HepG2 (cell line): ENCODE results near the gene UBXN1. TPM values are rescaled to one million over a fixed set of nuclear protein-coding genes. Genes with fewer than 3 reads are reported as not detected.

ENCODE experiments used
- ATAC-seq: fragments of 200-7000 bp; cut with Tn5 transposase; 3 replicates; pipeline ENCODE4 v1.9.1; 2020; ENCODE audit warnings: mild to moderate bottlenecking, moderate library complexity
- BruUV-seq: library from RNA; stranded (reverse); fragments of 400-500 nt; replicated peaks from 2 replicates; lab custom pipeline; 2021; lab: Mats Ljungman, UMichigan
- CTCF ChIA-PET: fragments of 300-600 bp; formaldehyde crosslinking; extraction: SDS; loops from one replicate; lab custom pipeline; 2021; ENCODE audit warnings: low total read pairs, inconsistent platforms, low intra/inter-chr PET ratio; lab: Yijun Ruan, JAX
- POLR2A ChIA-PET: fragments of 350-600 bp; sonication (Branson Sonifier 250); formaldehyde crosslinking; loops from one replicate; lab custom pipeline; 2020; ENCODE audit warnings: antibody characterized with exemption, inconsistent platforms; lab: Yijun Ruan, JAX
- DNase-seq: peaks from one replicate; pipeline ENCODE4 v3.0.0-alpha.2; 2015; ENCODE audit warnings: low spot score
- FAIRE-seq: peaks from 3 replicates; lab custom pipeline; 2011; peaks lifted over from hg19 to GRCh38; lab: Jason Lieb, UNC
- H2AFZ ChIP-seq: one replicate; pipeline ENCODE4 v1.6.1; 2011; ENCODE audit warnings: low read length, inconsistent platforms
- H3K27ac ChIP-seq: fragments of 300-600 bp; 3 replicates; pipeline ENCODE4 v1.8.0; 2011; ENCODE audit warnings: mixed run types, mild to moderate bottlenecking, mixed read lengths, low read length, inconsistent platforms; ENCODE audit not compliant: insufficient read depth; ENCODE audit errors: extremely low read length
- H3K27me3 ChIP-seq, 2 experiments: fragments of 200-600 bp in 1 of 2; 2 replicates in 1 of 2; 3 replicates in 1 of 2; pipeline versions ENCODE4 v1.6.0 to v1.8.0; 2011; ENCODE audit warnings: low read length in 2 of 2, mild to moderate bottlenecking in 2 of 2, moderate library complexity in 2 of 2, inconsistent platforms in 1 of 2; ENCODE audit not compliant: insufficient read depth in 2 of 2, control insufficient read depth in 1 of 2
- H3K36me3 ChIP-seq, 2 experiments: fragments of 200-600 bp in 1 of 2; replicated peaks in 1 of 2; 2 replicates in 1 of 2; 3 replicates in 1 of 2; pipeline versions ENCODE4 v1.5.1 to v1.8.0; 2011; ENCODE audit warnings: low read length in 2 of 2, inconsistent platforms in 1 of 2; ENCODE audit not compliant: insufficient read depth in 2 of 2, control insufficient read depth in 1 of 2
- H3K4me1 ChIP-seq: 2 replicates; pipeline ENCODE4 v1.5.1; 2012; ENCODE audit warnings: low read length, inconsistent platforms; ENCODE audit not compliant: insufficient read depth
- H3K4me2 ChIP-seq: 2 replicates; pipeline ENCODE4 v1.6.0; 2011; ENCODE audit warnings: low read depth, low read length, inconsistent platforms
- H3K4me3 ChIP-seq, 3 experiments: fragments of 200-600 bp in 1 of 3; sonication (generic), shearing (Covaris generic) in 1 of 3; replicated peaks in 1 of 3; 2 replicates each; pipeline ENCODE4 v1.5.1; 2011 to 2016; ENCODE audit warnings: low read length in 3 of 3, inconsistent platforms in 2 of 3, low read depth in 2 of 3, mild to moderate bottlenecking in 2 of 3, control low read depth in 1 of 3, mixed read lengths in 1 of 3; ENCODE audit not compliant: insufficient read depth in 1 of 3
- H3K79me2 ChIP-seq: one replicate; pipeline ENCODE4 v1.6.1; 2011; ENCODE audit warnings: low read length, inconsistent platforms; ENCODE audit not compliant: insufficient read depth
- H3K9ac ChIP-seq: 2 replicates; pipeline ENCODE4 v1.6.0; 2011; ENCODE audit warnings: mild to moderate bottlenecking, low read depth, low read length, inconsistent platforms; ENCODE audit not compliant: insufficient read depth
- H3K9me3 ChIP-seq: 2 replicates; pipeline ENCODE4 v1.5.1; 2012; ENCODE audit warnings: mild to moderate bottlenecking, low read length
- H4K20me1 ChIP-seq: 2 replicates; pipeline ENCODE4 v1.6.0; 2011; ENCODE audit warnings: inconsistent platforms, mild to moderate bottlenecking, low read length, moderate library complexity; ENCODE audit not compliant: insufficient read depth
- CTCF ChIP-seq: sonication (generic); formaldehyde crosslinking; IDR thresholded peaks from 2 replicates; pipeline ENCODE4 v1.5.0; 2020; ENCODE audit warnings: mild to moderate bottlenecking, missing genetic modification reagents, moderate library complexity
- NCOA5 ChIP-seq: sonication (generic); formaldehyde crosslinking; IDR thresholded peaks from 2 replicates; pipeline ENCODE4 v1.4.0; 2020; ENCODE audit warnings: missing genetic modification reagents
- NFRKB ChIP-seq: fragments of 450-650 bp; IDR thresholded peaks from 2 replicates; pipeline ENCODE4 v1.6.1; 2017
- PHF20 ChIP-seq: sonication (generic); formaldehyde crosslinking; IDR thresholded peaks from 2 replicates; pipeline ENCODE4 v1.5.0; 2020; ENCODE audit warnings: mild to moderate bottlenecking, missing genetic modification reagents
- TCF12 ChIP-seq, 2 experiments: fragments of 450-650 bp in 1 of 2; sonication (generic) in 1 of 2; formaldehyde crosslinking in 1 of 2; IDR thresholded peaks; 2 replicates each; pipeline versions ENCODE4 v1.6.1 to v1.8.0; 2017 to 2022; ENCODE audit warnings: antibody characterized with exemption in 1 of 2, mild to moderate bottlenecking in 1 of 2, missing genetic modification reagents in 1 of 2, moderate library complexity in 1 of 2
- TERF1 ChIP-seq: sonication (generic); formaldehyde crosslinking; IDR thresholded peaks from 2 replicates; pipeline ENCODE4 v1.8.0; 2022; ENCODE audit warnings: mild to moderate bottlenecking, missing genetic modification reagents, moderate library complexity
- ZKSCAN8 ChIP-seq: IDR thresholded peaks from 2 replicates; pipeline ENCODE4 v1.6.1; 2016; ENCODE audit warnings: borderline replicate concordance, missing genetic modification reagents, missing compliant biosample characterization
- ZNF232 ChIP-seq: sonication (generic); formaldehyde crosslinking; IDR thresholded peaks from 2 replicates; pipeline ENCODE4 v1.4.0; 2020; ENCODE audit warnings: missing genetic modification reagents, borderline replicate concordance
- WGBS: methylation state at CpG from one replicate; pipeline ENCODE4 v1.1.6; 2017; ENCODE audit warnings: low lambda C conversion rate; 5-methylcytosine and 5-hydroxymethylcytosine counted together
- in situ Hi-C: cut with HindIII; loops from 2 replicates; pipeline ENCODE4 v1.10.0; 2017; ENCODE audit warnings: low pct_unique_long_range_greater_than_20kb; ENCODE audit not compliant: extremely low pct_ligation_motif_present
- intact Hi-C: fragments of 100-400 bp; cut with micrococcal nuclease; formaldehyde crosslinking; loops from one replicate; pipeline ENCODE4 v1.10.0; 2022; ENCODE audit not compliant: unreplicated experiment
- polyA plus RNA-seq, 8 experiments: library from polyadenylated mRNA; depleted of rRNA in 3 of 8; stranded (reverse) in 7 of 8; unstranded in 1 of 8; fragments of >200 nt; fragmentation: Illumina TruSeq in 4 of 8; extraction: Trizol in 4 of 8; gene quantifications; 2 replicates each; pipeline versions ENCODE4 v1.2.1 to v1.2.3, GENCODE V29; 2011 to 2016; ENCODE audit warnings: low read depth in 4 of 8, missing spikeins in 1 of 8, mixed read lengths in 1 of 8; ENCODE audit not compliant: insufficient read depth in 1 of 8
- total RNA-seq, 5 experiments: library from RNA; depleted of rRNA; stranded (reverse); fragments of >200 nt; fragmentation: Illumina TruSeq; extraction: Trizol; gene quantifications; 2 replicates each; pipeline ENCODE4 v1.2.3, GENCODE V29; 2016; ENCODE audit warnings: low read depth in 1 of 5
- TF ChIP-seq, protein P1 (sequence below): sonication (generic); formaldehyde crosslinking; conservative IDR thresholded peaks from 2 replicates; pipeline ENCODE4 v1.4.0; 2020; ENCODE audit warnings: missing genetic modification reagents
- TF ChIP-seq, protein P2 (sequence below): IDR thresholded peaks from 2 replicates; pipeline ENCODE4 v1.6.1; 2016; ENCODE audit warnings: low read depth, missing genetic modification reagents, missing compliant biosample characterization
- TF ChIP-seq, protein P3 (sequence below): IDR thresholded peaks from 2 replicates; pipeline ENCODE4 v1.6.1; 2016

The UBXN1 gene
- total and polyA plus RNA-seq, 2 of the 13 experiments (the other 11 are each of a cell fraction or from before 2014, with no cell fraction given), result 47.5 to 52.4 TPM

DNA sequence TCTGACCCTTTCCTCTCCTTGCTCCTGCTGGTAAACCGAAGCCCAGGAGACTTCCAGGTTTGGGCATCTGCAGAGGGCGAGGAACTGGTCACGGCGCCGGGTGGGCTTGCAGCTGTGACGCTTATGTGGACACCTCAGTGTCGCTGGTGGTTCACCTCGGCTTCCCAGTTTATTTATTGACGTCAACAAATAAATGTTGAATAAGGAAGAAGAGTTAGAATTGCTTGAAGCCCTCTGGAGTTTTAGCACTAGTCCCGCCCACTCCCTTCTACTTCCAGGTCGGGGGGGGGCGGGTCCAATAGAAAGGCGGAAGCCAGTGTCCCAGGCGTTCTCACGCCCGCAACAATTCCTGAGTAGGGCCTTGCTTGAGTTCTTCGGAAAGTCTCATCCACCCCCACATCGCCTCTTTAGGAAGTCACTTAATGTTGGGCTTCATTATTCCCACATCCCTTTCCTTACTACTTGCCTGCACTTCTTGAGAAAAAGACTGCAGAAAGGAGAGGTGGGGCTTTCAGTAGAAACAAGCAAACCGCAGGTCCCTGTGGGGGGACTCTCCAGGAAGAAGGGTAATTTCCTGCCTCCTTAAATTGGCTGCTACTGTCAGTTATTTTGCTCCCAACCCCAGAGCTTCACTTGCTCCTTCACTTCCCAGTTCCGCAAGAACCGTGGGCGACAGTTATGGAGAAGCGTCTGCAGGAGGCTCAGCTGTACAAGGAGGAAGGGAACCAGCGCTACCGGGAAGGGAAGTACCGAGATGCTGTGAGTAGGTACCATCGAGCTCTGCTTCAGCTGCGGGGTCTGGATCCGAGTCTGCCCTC lies 49.5 kb upstream of the UBXN1 start, which contains the start of gene TTC9C:
TTC9C (plus strand) TSS at position 316 of the 818 bp plus-strand sequence; CDS start at position 679, 363 bp downstream.
- in situ Hi-C loops, result no loop called here
- BruUV-seq, result TSS peak; percentile 81
- Histone ChIP-seq H3K9ac (peak within 1 kb of the TSS; percentile 95), H3K79me2 (peaks cover 58% of the 10 kb centered on the region), H3K4me1 (peaks cover 34% of the 10 kb centered on the region), H4K20me1 (peaks cover 30% of the 10 kb centered on the region), H3K9me3 (no peaks in the 10 kb centered on the region), H3K4me3 (peak within 1 kb of the TSS; percentile 91 to 100 (median 94)), H3K4me2 (peak within 1 kb of the TSS; percentile 91), H3K27ac (peak within 1 kb of the TSS; percentile 99), H3K36me3 (peaks cover 1 to 18% of the 10 kb centered on the region in 2 experiments; a peak in 4 of 5 replicates), H2AFZ (peak within 1 kb of the TSS; percentile 76), H3K27me3 (peaks cover 0 to 3% of the 10 kb centered on the region in 2 experiments; a peak in 1 of 5 replicates)
- intact Hi-C loops, result loop anchor here (1.0 to 5.0 kb wide), 3 partner anchors 41 to 114 kb away; partner anchors contain the start of gene TMEM179B
- FAIRE-seq, result no peak
- ChIA-PET CTCF (interaction anchor here (0.5 kb wide), 1 partner anchor 106 kb away, joined by 4 read pairs; no protein-coding TSS in a partner anchor), POLR2A (interaction anchor here (0.9 to 5.7 kb wide), 32 partner anchors 19 to 185 kb away, joined by 3 to 129 read pairs (median 10); partner anchors contain the start of genes AHNAK, B3GAT3, BSCL2 and C11orf98)
- ATAC-seq, result peak; percentile 74
- DNase-seq, result peak; percentile 80
- WGBS, result under 1% methylated on average over 26 of the region's 29 CpGs
- no peak for TF ChIP-seq NCOA5
- TF ChIP-seq, protein P1, sequence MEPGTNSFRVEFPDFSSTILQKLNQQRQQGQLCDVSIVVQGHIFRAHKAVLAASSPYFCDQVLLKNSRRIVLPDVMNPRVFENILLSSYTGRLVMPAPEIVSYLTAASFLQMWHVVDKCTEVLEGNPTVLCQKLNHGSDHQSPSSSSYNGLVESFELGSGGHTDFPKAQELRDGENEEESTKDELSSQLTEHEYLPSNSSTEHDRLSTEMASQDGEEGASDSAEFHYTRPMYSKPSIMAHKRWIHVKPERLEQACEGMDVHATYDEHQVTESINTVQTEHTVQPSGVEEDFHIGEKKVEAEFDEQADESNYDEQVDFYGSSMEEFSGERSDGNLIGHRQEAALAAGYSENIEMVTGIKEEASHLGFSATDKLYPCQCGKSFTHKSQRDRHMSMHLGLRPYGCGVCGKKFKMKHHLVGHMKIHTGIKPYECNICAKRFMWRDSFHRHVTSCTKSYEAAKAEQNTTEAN, result peak; percentile 38; the same call in 1 of the 2 replicates
- no peak for TF ChIP-seq TCF12 (IDR thresholded peaks at IDR 0.05)
- no peak for TF ChIP-seq TCF12 (CRISPR knock-in tag; IDR thresholded peaks at IDR 0.05)
- peak; percentile 86 for TF ChIP-seq ZNF232
- TF ChIP-seq TERF1 (CRISPR knock-in tag), result no peak
- TF ChIP-seq, protein P2, sequence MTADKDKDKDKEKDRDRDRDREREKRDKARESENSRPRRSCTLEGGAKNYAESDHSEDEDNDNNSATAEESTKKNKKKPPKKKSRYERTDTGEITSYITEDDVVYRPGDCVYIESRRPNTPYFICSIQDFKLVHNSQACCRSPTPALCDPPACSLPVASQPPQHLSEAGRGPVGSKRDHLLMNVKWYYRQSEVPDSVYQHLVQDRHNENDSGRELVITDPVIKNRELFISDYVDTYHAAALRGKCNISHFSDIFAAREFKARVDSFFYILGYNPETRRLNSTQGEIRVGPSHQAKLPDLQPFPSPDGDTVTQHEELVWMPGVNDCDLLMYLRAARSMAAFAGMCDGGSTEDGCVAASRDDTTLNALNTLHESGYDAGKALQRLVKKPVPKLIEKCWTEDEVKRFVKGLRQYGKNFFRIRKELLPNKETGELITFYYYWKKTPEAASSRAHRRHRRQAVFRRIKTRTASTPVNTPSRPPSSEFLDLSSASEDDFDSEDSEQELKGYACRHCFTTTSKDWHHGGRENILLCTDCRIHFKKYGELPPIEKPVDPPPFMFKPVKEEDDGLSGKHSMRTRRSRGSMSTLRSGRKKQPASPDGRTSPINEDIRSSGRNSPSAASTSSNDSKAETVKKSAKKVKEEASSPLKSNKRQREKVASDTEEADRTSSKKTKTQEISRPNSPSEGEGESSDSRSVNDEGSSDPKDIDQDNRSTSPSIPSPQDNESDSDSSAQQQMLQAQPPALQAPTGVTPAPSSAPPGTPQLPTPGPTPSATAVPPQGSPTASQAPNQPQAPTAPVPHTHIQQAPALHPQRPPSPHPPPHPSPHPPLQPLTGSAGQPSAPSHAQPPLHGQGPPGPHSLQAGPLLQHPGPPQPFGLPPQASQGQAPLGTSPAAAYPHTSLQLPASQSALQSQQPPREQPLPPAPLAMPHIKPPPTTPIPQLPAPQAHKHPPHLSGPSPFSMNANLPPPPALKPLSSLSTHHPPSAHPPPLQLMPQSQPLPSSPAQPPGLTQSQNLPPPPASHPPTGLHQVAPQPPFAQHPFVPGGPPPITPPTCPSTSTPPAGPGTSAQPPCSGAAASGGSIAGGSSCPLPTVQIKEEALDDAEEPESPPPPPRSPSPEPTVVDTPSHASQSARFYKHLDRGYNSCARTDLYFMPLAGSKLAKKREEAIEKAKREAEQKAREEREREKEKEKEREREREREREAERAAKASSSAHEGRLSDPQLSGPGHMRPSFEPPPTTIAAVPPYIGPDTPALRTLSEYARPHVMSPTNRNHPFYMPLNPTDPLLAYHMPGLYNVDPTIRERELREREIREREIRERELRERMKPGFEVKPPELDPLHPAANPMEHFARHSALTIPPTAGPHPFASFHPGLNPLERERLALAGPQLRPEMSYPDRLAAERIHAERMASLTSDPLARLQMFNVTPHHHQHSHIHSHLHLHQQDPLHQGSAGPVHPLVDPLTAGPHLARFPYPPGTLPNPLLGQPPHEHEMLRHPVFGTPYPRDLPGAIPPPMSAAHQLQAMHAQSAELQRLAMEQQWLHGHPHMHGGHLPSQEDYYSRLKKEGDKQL (CRISPR knock-in tag), result no peak
- TF ChIP-seq CTCF (CRISPR knock-in tag), result peak; percentile 3; the same call in 1 of the 2 replicates
- TF ChIP-seq, protein P3, sequence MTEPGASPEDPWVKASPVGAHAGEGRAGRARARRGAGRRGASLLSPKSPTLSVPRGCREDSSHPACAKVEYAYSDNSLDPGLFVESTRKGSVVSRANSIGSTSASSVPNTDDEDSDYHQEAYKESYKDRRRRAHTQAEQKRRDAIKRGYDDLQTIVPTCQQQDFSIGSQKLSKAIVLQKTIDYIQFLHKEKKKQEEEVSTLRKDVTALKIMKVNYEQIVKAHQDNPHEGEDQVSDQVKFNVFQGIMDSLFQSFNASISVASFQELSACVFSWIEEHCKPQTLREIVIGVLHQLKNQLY (CRISPR knock-in tag), result no peak
- TF ChIP-seq PHF20 (CRISPR knock-in tag), result peak; percentile 87
- no peak for TF ChIP-seq ZKSCAN8 (CRISPR knock-in tag)
- no peak for TF ChIP-seq NFRKB
